K562 (cell line): ENCODE results near the gene CBS. TPM values are rescaled to one million over a fixed set of nuclear protein-coding genes. Genes with fewer than 3 reads are reported as not detected.
A peak's percentile ranks its signal among the peaks of the same experiment; 100 is the strongest.

ENCODE experiments used
- ATAC-seq: fragments of 200-7000 bp; cut with Tn5 transposase; 3 replicates; pipeline ENCODE4 v1.9.1; 2020; ENCODE audit warnings: moderate library complexity
- BruUV-seq: library from RNA; stranded (reverse); fragments of 400-500 nt; replicated peaks from 2 replicates; lab custom pipeline; 2021; lab: Mats Ljungman, UMichigan
- CTCF ChIA-PET: fragments of 300-600 bp; formaldehyde crosslinking; extraction: SDS; loops from one replicate; lab custom pipeline; 2021; ENCODE audit warnings: low intra/inter-chr PET ratio; lab: Yijun Ruan, JAX
- POLR2A ChIA-PET: fragments of 300-600, 350-650 bp; sonication (Branson Sonifier 250); formaldehyde crosslinking; extraction: SDS; loops from one replicate; lab custom pipeline; 2021; ENCODE audit warnings: antibody characterized with exemption, inconsistent platforms; lab: Yijun Ruan, JAX
- DNase-seq, 4 experiments: peaks; one replicate each; pipeline versions ENCODE4 v3.0.0 to v3.0.0-alpha.2; 2011 to 2018; ENCODE audit warnings: low spot score in 3 of 4, mixed read lengths in 3 of 4; ENCODE audit errors: extremely low read depth in 1 of 4
- FAIRE-seq: peaks from 2 replicates; lab custom pipeline; 2011; peaks lifted over from hg19 to GRCh38; lab: Jason Lieb, UNC
- H2AFZ ChIP-seq: 2 replicates; pipeline ENCODE4 v1.6.0; 2011; ENCODE audit warnings: low read depth, low read length, control low read depth, inconsistent platforms
- H3K27ac ChIP-seq: fragments of 200-600 bp; 3 replicates; pipeline ENCODE4 v1.8.0; 2011; ENCODE audit warnings: low read depth, mild to moderate bottlenecking, control low read depth, inconsistent platforms, low read length, moderate library complexity, mixed read lengths; ENCODE audit errors: extremely low read depth
- H3K27me3 ChIP-seq, 2 experiments: fragments of 300-600 bp in 1 of 2; 2 replicates in 1 of 2; 3 replicates in 1 of 2; pipeline versions ENCODE4 v1.6.0 to v1.8.0; 2011; ENCODE audit warnings: inconsistent platforms in 2 of 2, low read length in 2 of 2, mild to moderate bottlenecking in 1 of 2, mixed read lengths in 1 of 2, moderate library complexity in 1 of 2; ENCODE audit not compliant: control insufficient read depth in 2 of 2, insufficient read depth in 2 of 2
- H3K36me3 ChIP-seq: fragments of 300-600 bp; 3 replicates; pipeline ENCODE4 v1.8.0; 2011; ENCODE audit warnings: mild to moderate bottlenecking, low read length, inconsistent platforms; ENCODE audit not compliant: control insufficient read depth, insufficient read depth
- H3K4me1 ChIP-seq, 2 experiments: fragments of 200-600 bp in 1 of 2; replicated peaks in 1 of 2; 2 replicates in 1 of 2; 3 replicates in 1 of 2; pipeline versions ENCODE4 v1.5.1 to v1.8.0; 2011; ENCODE audit warnings: inconsistent platforms in 2 of 2, low read length in 2 of 2, mild to moderate bottlenecking in 1 of 2, mixed read lengths in 1 of 2, moderate library complexity in 1 of 2; ENCODE audit not compliant: control insufficient read depth in 2 of 2, insufficient read depth in 2 of 2
- H3K4me2 ChIP-seq: 2 replicates; pipeline ENCODE4 v1.6.1; 2011; ENCODE audit warnings: low read length, control low read depth, inconsistent platforms, mixed read lengths; ENCODE audit not compliant: insufficient read depth
- H3K4me3 ChIP-seq: fragments of 200-600 bp; sonication (generic), shearing (Covaris generic); 2 replicates; pipeline ENCODE4 v1.5.1; 2016; ENCODE audit warnings: control low read depth, inconsistent platforms
- H3K79me2 ChIP-seq: fragments of 200-600 bp; 3 replicates; pipeline ENCODE4 v1.8.0; 2011; ENCODE audit warnings: low read length, inconsistent platforms; ENCODE audit not compliant: control insufficient read depth, insufficient read depth
- H3K9ac ChIP-seq, 2 experiments: 2 replicates each; pipeline versions ENCODE4 v1.6.0 to v1.6.1; 2011; ENCODE audit warnings: low read depth in 2 of 2, low read length in 2 of 2, control low read depth in 1 of 2, inconsistent platforms in 1 of 2, mild to moderate bottlenecking in 1 of 2, mixed read lengths in 1 of 2; ENCODE audit not compliant: insufficient read depth in 1 of 2
- H3K9me1 ChIP-seq: one replicate; pipeline ENCODE4 v1.6.0; 2011; ENCODE audit warnings: inconsistent platforms, mild to moderate bottlenecking, low read length, moderate library complexity; ENCODE audit not compliant: control insufficient read depth, insufficient read depth
- H3K9me3 ChIP-seq: replicated peaks from 2 replicates; pipeline ENCODE4 v1.5.1; 2011; ENCODE audit warnings: low read depth, low read length, inconsistent platforms; ENCODE audit not compliant: control insufficient read depth, insufficient read depth
- H4K20me1 ChIP-seq: replicated peaks from 2 replicates; pipeline ENCODE4 v1.6.1; 2011; ENCODE audit warnings: low read length, inconsistent platforms, mixed read lengths; ENCODE audit not compliant: control insufficient read depth, insufficient read depth
- BRD9 ChIP-seq: fragments of 450-650 bp; IDR thresholded peaks from 2 replicates; pipeline ENCODE4 v1.6.1; 2018; ENCODE audit warnings: low read depth; ENCODE audit not compliant: partially characterized antibody
- FOSL1 ChIP-seq: fragments of 200-800 bp; sonication (Bioruptor generic); conservative IDR thresholded peaks from 2 replicates; pipeline ENCODE4 v1.6.1; 2016; ENCODE audit warnings: missing genetic modification characterization, missing compliant biosample characterization
- NR2C1 ChIP-seq, 2 experiments: fragments of 450-650 bp; IDR thresholded peaks; 2 replicates each; pipeline ENCODE4 v1.6.1; 2017; ENCODE audit warnings: mild to moderate bottlenecking in 2 of 2, antibody characterized with exemption in 1 of 2, inconsistent platforms in 1 of 2, missing compliant biosample characterization in 1 of 2, missing genetic modification characterization in 1 of 2
- SLC30A9 ChIP-seq: fragments of 250-450 bp; sonication (Bioruptor Pico); IDR thresholded peaks from 2 replicates; pipeline ENCODE4 v1.8.0; 2022; ENCODE audit warnings: mild to moderate bottlenecking, moderate library complexity
- U2AF1 ChIP-seq: fragments of 200-400 bp; formaldehyde crosslinking; optimal IDR thresholded peaks from 2 replicates; pipeline ENCODE3; 2017; ENCODE audit warnings: mild to moderate bottlenecking, low read depth, low read length, moderate library complexity
- ZNF41 ChIP-seq: fragments of 250-450 bp; sonication (Bioruptor Pico); conservative IDR thresholded peaks from 2 replicates; pipeline ENCODE4 v1.4.0; 2020; ENCODE audit warnings: mild to moderate bottlenecking
- WGBS: fragments of 100-300 bp; shearing (Covaris generic); methylation state at CpG from one replicate; pipeline ENCODE4 v1.1.6; 2016; ENCODE audit warnings: low coverage, mixed read lengths; ENCODE audit not compliant: insufficient coverage; ENCODE audit errors: missing lambda C conversion rate; 5-methylcytosine and 5-hydroxymethylcytosine counted together
- in situ Hi-C: fragments of 300-500 bp; cut with MboI; formaldehyde crosslinking; loops from 4 replicates; pipeline ENCODE4 v1.15.0; 2018; ENCODE audit warnings: inconsistent platforms, mixed read lengths
- intact Hi-C: fragments of 100-400 bp; cut with micrococcal nuclease; formaldehyde crosslinking; loops from 2 replicates; pipeline ENCODE4 v1.14.2; 2022
- polyA plus RNA-seq, 8 experiments: library from polyadenylated mRNA; depleted of rRNA in 4 of 8; stranded (reverse) in 5 of 8; unstranded in 3 of 8; fragments of >200 nt; fragmentation: Nextera tagmentation in 2 of 8; fragmentation: Illumina TruSeq in 1 of 8; extraction: Ambion mirVana in 2 of 8; extraction: Trizol in 1 of 8; gene quantifications; 2 replicates each; pipeline versions ENCODE4 v1.2.1 to v1.2.3, GENCODE V29; 2011 to 2014; ENCODE audit warnings: inconsistent platforms in 1 of 8, missing spikeins in 1 of 8
- total RNA-seq, 7 experiments: library from RNA; depleted of rRNA in 6 of 7; stranded (reverse); fragments of >200 nt in 6 of 7; fragmentation: Illumina TruSeq in 2 of 7; extraction: Trizol in 2 of 7; gene quantifications; 2 replicates each; pipeline versions ENCODE4 v1.2.1 to v1.2.3, GENCODE V29; 2011 to 2021; ENCODE audit warnings: low replicate concordance in 1 of 7
- TF ChIP-seq, protein P1 (sequence below): sonication (generic); formaldehyde crosslinking; IDR thresholded peaks from 2 replicates; pipeline ENCODE4 v1.8.0; 2022; ENCODE audit warnings: missing genetic modification reagents, mild to moderate bottlenecking, borderline replicate concordance

Gene CBS
- total and polyA plus RNA-seq, 9 of the 15 experiments (the other 6 are each of a cell fraction or from before 2014, with no cell fraction given): 4.6 to 472 (median 152) TPM

DNA sequence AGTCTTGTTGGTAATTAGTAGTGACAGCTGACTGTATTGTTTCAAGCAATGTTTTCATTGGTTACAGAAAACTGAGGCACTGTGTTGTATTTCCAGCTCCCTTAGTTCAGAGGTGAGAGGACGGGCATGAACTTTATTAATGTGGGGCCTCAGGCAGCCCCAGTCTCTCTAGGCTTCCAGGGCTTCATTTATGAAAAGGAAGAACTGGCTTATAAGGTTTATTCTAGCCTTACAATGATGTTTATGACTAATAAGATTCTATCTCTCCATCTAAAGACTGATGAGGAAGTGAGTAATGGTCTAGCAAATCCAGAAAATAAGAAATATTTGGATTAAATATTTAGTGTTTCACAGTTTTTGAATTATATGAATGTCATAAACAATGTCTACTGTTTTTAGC, 41.5 kb downstream of the CBS start:
- Histone ChIP-seq H3K9ac (no peak overlapping the region), H3K27me3 (no peaks in the 10 kb centered on the region)
- BruUV-seq: no TSS peak
- TF ChIP-seq FOSL1 (tag) (peak; percentile 67), NR2C1 (IDR thresholded peaks at IDR 0.05) (no peak), NR2C1 (tag; IDR thresholded peaks at IDR 0.05) (no peak)
- TF ChIP-seq, all 486 proteins: peak for 1
- H4K20me1 ChIP-seq: no peaks in the 10 kb centered on the region
- FAIRE-seq (no peak), ATAC-seq (no peak), DNase-seq (no peak)
- no peaks in the 10 kb centered on the region for H3K79me2 ChIP-seq
- intact Hi-C loops (no loop called here), in situ Hi-C loops (no loop called here)
- H3K4me1 ChIP-seq: peaks cover 0 to 5% of the 10 kb centered on the region in 2 experiments; a peak in 1 of 5 replicates
- ChIA-PET POLR2A (no interaction called here), CTCF (no interaction called here)
- H3K36me3 ChIP-seq: peaks cover 19% of the 10 kb centered on the region
- no peak overlapping the region for H3K27ac ChIP-seq
- no peak overlapping the region for H2AFZ ChIP-seq
- WGBS: 63% methylated on average over 1 of the region's 1 CpG
- H3K9me1 ChIP-seq: no peaks in the 10 kb centered on the region
- no peaks in the 10 kb centered on the region for H3K9me3 ChIP-seq
- H3K4me2 ChIP-seq: no peak overlapping the region
- no peak overlapping the region for H3K4me3 ChIP-seq

DNA sequence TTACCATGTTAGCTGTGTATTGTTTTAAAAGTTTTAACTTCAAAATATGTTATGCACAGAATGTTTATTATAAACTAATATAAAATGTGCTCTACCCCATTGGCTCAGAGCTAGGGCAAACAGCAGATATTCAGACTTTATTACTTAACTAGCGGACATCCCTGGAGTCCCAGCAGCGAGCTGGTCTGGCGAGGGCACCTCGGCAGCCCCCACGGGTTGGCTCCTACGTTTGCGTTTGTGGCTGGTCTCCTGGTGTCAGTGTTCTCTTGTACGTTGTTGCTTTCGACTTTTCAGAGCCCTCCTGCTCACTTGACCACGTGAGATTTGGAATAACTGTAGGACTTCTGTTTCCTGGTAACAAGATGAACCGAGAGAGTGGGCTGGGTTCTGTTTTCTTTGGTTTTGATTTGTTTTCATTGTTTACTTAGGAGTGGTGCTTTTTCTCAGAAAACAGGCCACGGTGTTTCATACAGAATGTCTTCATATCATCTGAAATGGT, 44.5 kb downstream of the CBS start:
- DNase-seq: no peak
- WGBS: 69% methylated on average over 12 of the region's 12 CpGs
- Histone ChIP-seq H3K9me3 (no peaks in the 10 kb centered on the region), H3K79me2 (no peaks in the 10 kb centered on the region), H3K9me1 (no peaks in the 10 kb centered on the region), H3K4me1 (no peaks in the 10 kb centered on the region), H3K27ac (no peak overlapping the region), H3K9ac (no peak overlapping the region), H3K36me3 (peaks cover 29% of the 10 kb centered on the region), H3K27me3 (no peaks in the 10 kb centered on the region), H3K4me2 (no peak overlapping the region), H3K4me3 (no peak overlapping the region), H2AFZ (no peak overlapping the region), H4K20me1 (no peaks in the 10 kb centered on the region)
- in situ Hi-C loops (no loop called here), intact Hi-C loops (no loop called here)
- ChIA-PET POLR2A (no interaction called here), CTCF (no interaction called here)
- ATAC-seq: no peak
- no peak for FAIRE-seq
- TF ChIP-seq SLC30A9 (CRISPR knock-in tag) (no peak), U2AF1 (no peak), ZNF41 (CRISPR knock-in tag) (no peak), BRD9 (no peak)
- TF ChIP-seq, protein P1, sequence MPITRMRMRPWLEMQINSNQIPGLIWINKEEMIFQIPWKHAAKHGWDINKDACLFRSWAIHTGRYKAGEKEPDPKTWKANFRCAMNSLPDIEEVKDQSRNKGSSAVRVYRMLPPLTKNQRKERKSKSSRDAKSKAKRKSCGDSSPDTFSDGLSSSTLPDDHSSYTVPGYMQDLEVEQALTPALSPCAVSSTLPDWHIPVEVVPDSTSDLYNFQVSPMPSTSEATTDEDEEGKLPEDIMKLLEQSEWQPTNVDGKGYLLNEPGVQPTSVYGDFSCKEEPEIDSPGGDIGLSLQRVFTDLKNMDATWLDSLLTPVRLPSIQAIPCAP: no peak
- no TSS peak for BruUV-seq
